ENCODE results near the gene THRSP. TPM values are rescaled to one million over a fixed set of nuclear protein-coding genes. Genes with fewer than 3 reads are reported as not detected.

The THRSP gene
- total and polyA plus RNA-seq, 2 of the 8 experiments (the other 6 are each of a cell fraction or from before 2014, with no cell fraction given): 0.11 TPM; not detected in 1

GRCh38 chr11:78025378-78025777, 38.3 kb upstream of the THRSP start:
- Histone ChIP-seq H3K9ac (replicated peaks in 1 of 4; ENCODE audit: extremely low read depth in 1 of 4, low read depth in 3 of 4, low read length in 3 of 4) (no peak overlapping the region), H2AFZ (ENCODE audit: low read length) (no peak overlapping the region), H3K27me3 (replicated peaks in 1 of 4; ENCODE audit: control insufficient read depth in 3 of 4, extremely low read depth in 1 of 4, insufficient read depth in 3 of 4, low read length in 3 of 4) (no peaks in the 10 kb centered on the region), H3K27ac (ENCODE audit: low read depth, low read length) (no peak overlapping the region), H3K79me1 (ENCODE audit: low read depth, low read length) (no peaks in the 10 kb centered on the region), H2BK12ac (ENCODE audit: low read depth, low read length) (no peak overlapping the region), H2AK5ac (ENCODE audit: low read depth, low read length) (no peak overlapping the region), H3K14ac (ENCODE audit: insufficient read length) (no peak overlapping the region), H3K79me2 (ENCODE audit: control insufficient read depth in 1 of 2, insufficient read depth in 2 of 2, low read length in 2 of 2) (no peaks in the 10 kb centered on the region), H4K20me1 (replicated peaks in 1 of 2; ENCODE audit: control insufficient read depth in 1 of 2, insufficient read depth in 2 of 2, low read length in 2 of 2) (no peaks in the 10 kb centered on the region), H3K23ac (ENCODE audit: insufficient read length) (no peak overlapping the region), H4K8ac (ENCODE audit: extremely low read depth, insufficient read depth, low read length) (no peak overlapping the region), H4K91ac (replicated peaks; ENCODE audit: insufficient read length, low read length) (no peak overlapping the region), H3K4me3 (ENCODE audit: extremely low read depth in 1 of 4, insufficient read depth in 2 of 4, low read depth in 3 of 4, low read length in 4 of 4) (no peak overlapping the region), H3K4ac (replicated peaks; ENCODE audit: insufficient read length, low read depth, low read length) (no peak overlapping the region), H2BK20ac (ENCODE audit: low read length) (no peak overlapping the region), H2BK120ac (replicated peaks; ENCODE audit: low read depth, low read length) (no peak overlapping the region), H3K36me3 (ENCODE audit: control insufficient read depth in 2 of 4, insufficient read depth in 4 of 4, low read length in 3 of 4) (no peaks in the 10 kb centered on the region), H3K23me2 (ENCODE audit: low read depth, low read length) (peaks cover 9% of the 10 kb centered on the region), H4K5ac (ENCODE audit: insufficient read length, low read depth, low read length) (no peak overlapping the region), H2BK5ac (ENCODE audit: low read depth, low read length) (no peak overlapping the region), H3K56ac (replicated peaks; ENCODE audit: insufficient read length, low read depth, low read length) (no peak overlapping the region), H3K4me1 (replicated peaks in 1 of 4; ENCODE audit: control insufficient read depth in 3 of 4, insufficient read depth in 4 of 4, low read length in 3 of 4) (peaks cover 0 to 13% (median 8%) of the 10 kb centered on the region in 4 experiments; a peak in 6 of 7 replicates), H2BK15ac (ENCODE audit: low read length) (no peak overlapping the region), H3K9me3 (ENCODE audit: insufficient read depth in 2 of 2, low read depth in 1 of 2, low read length in 1 of 2) (no peaks in the 10 kb centered on the region), H3K4me2 (ENCODE audit: insufficient read depth in 1 of 2, low read depth in 2 of 2, low read length in 2 of 2) (no peak overlapping the region), H3K18ac (ENCODE audit: extremely low read depth, low read length) (no peak overlapping the region)
- FAIRE-seq: no peak
- ChIA-PET CTCF (ENCODE audit: partially characterized antibody) (interaction anchor here (1.6 kb wide), 1 partner anchor 26 kb away, joined by 3 read pairs; no protein-coding TSS in a partner anchor), POLR2A (ENCODE audit: partially characterized antibody) (no interaction called here)
- DNase-seq (ENCODE audit: low read depth in 1 of 2, low spot score in 2 of 2): no peak
- TF ChIP-seq CHD7 (IDR thresholded peaks at IDR 0.05; ENCODE audit: insufficient replicate concordance, low read length): no peak
- TF ChIP-seq CREB1 (IDR thresholded peaks at IDR 0.05): no peak
